HepG2 (cell line): ENCODE measurements around the gene TATDN3. TPM values are rescaled to one million over a fixed set of nuclear protein-coding genes. Genes with fewer than 3 reads are reported as not detected.

Experiments
- ATAC-seq: fragments of 200-7000 bp; cut with Tn5 transposase; 3 replicates; pipeline ENCODE4 v1.9.1; 2020; ENCODE audit warnings: mild to moderate bottlenecking, moderate library complexity
- BruUV-seq: library from RNA; stranded (reverse); fragments of 400-500 nt; replicated peaks from 2 replicates; lab custom pipeline; 2021; lab: Mats Ljungman, UMichigan
- CTCF ChIA-PET: fragments of 300-600 bp; formaldehyde crosslinking; extraction: SDS; loops from one replicate; lab custom pipeline; 2021; ENCODE audit warnings: low total read pairs, inconsistent platforms, low intra/inter-chr PET ratio; lab: Yijun Ruan, JAX
- POLR2A ChIA-PET: fragments of 350-600 bp; sonication (Branson Sonifier 250); formaldehyde crosslinking; loops from one replicate; lab custom pipeline; 2020; ENCODE audit warnings: antibody characterized with exemption, inconsistent platforms; lab: Yijun Ruan, JAX
- DNase-seq: peaks from one replicate; pipeline ENCODE4 v3.0.0-alpha.2; 2015; ENCODE audit warnings: low spot score
- FAIRE-seq: peaks from 3 replicates; lab custom pipeline; 2011; peaks lifted over from hg19 to GRCh38; lab: Jason Lieb, UNC
- H2AFZ ChIP-seq: one replicate; pipeline ENCODE4 v1.6.1; 2011; ENCODE audit warnings: low read length, inconsistent platforms
- H3K27ac ChIP-seq: fragments of 300-600 bp; 3 replicates; pipeline ENCODE4 v1.8.0; 2011; ENCODE audit warnings: mixed run types, mild to moderate bottlenecking, mixed read lengths, low read length, inconsistent platforms; ENCODE audit not compliant: insufficient read depth; ENCODE audit errors: extremely low read length
- H3K27me3 ChIP-seq, 2 experiments: fragments of 200-600 bp in 1 of 2; 2 replicates in 1 of 2; 3 replicates in 1 of 2; pipeline versions ENCODE4 v1.6.0 to v1.8.0; 2011; ENCODE audit warnings: low read length in 2 of 2, mild to moderate bottlenecking in 2 of 2, moderate library complexity in 2 of 2, inconsistent platforms in 1 of 2; ENCODE audit not compliant: insufficient read depth in 2 of 2, control insufficient read depth in 1 of 2
- H3K36me3 ChIP-seq, 2 experiments: fragments of 200-600 bp in 1 of 2; replicated peaks in 1 of 2; 2 replicates in 1 of 2; 3 replicates in 1 of 2; pipeline versions ENCODE4 v1.5.1 to v1.8.0; 2011; ENCODE audit warnings: low read length in 2 of 2, inconsistent platforms in 1 of 2; ENCODE audit not compliant: insufficient read depth in 2 of 2, control insufficient read depth in 1 of 2
- H3K4me1 ChIP-seq: 2 replicates; pipeline ENCODE4 v1.5.1; 2012; ENCODE audit warnings: low read length, inconsistent platforms; ENCODE audit not compliant: insufficient read depth
- H3K4me2 ChIP-seq: 2 replicates; pipeline ENCODE4 v1.6.0; 2011; ENCODE audit warnings: low read depth, low read length, inconsistent platforms
- H3K4me3 ChIP-seq, 3 experiments: fragments of 200-600 bp in 1 of 3; sonication (generic), shearing (Covaris generic) in 1 of 3; replicated peaks in 1 of 3; 2 replicates each; pipeline ENCODE4 v1.5.1; 2011 to 2016; ENCODE audit warnings: low read length in 3 of 3, inconsistent platforms in 2 of 3, low read depth in 2 of 3, mild to moderate bottlenecking in 2 of 3, control low read depth in 1 of 3, mixed read lengths in 1 of 3; ENCODE audit not compliant: insufficient read depth in 1 of 3
- H3K79me2 ChIP-seq: one replicate; pipeline ENCODE4 v1.6.1; 2011; ENCODE audit warnings: low read length, inconsistent platforms; ENCODE audit not compliant: insufficient read depth
- H3K9ac ChIP-seq: 2 replicates; pipeline ENCODE4 v1.6.0; 2011; ENCODE audit warnings: mild to moderate bottlenecking, low read depth, low read length, inconsistent platforms; ENCODE audit not compliant: insufficient read depth
- H3K9me3 ChIP-seq: 2 replicates; pipeline ENCODE4 v1.5.1; 2012; ENCODE audit warnings: mild to moderate bottlenecking, low read length
- H4K20me1 ChIP-seq: 2 replicates; pipeline ENCODE4 v1.6.0; 2011; ENCODE audit warnings: inconsistent platforms, mild to moderate bottlenecking, low read length, moderate library complexity; ENCODE audit not compliant: insufficient read depth
- ARNTL ChIP-seq: sonication (generic); formaldehyde crosslinking; IDR thresholded peaks from 2 replicates; pipeline ENCODE4 v1.4.0; 2020; ENCODE audit warnings: mild to moderate bottlenecking, missing genetic modification reagents
- ZNF670 ChIP-seq: sonication (generic); formaldehyde crosslinking; IDR thresholded peaks from 2 replicates; pipeline ENCODE4 v1.8.0; 2022; ENCODE audit warnings: mild to moderate bottlenecking, missing genetic modification reagents, borderline replicate concordance
- ZNF883 ChIP-seq: sonication (generic); formaldehyde crosslinking; IDR thresholded peaks from 2 replicates; pipeline ENCODE4 v1.5.1; 2020; ENCODE audit warnings: mild to moderate bottlenecking, missing genetic modification reagents; ENCODE audit errors: not compliant biosample characterization
- WGBS: methylation state at CpG from one replicate; pipeline ENCODE4 v1.1.6; 2017; ENCODE audit warnings: low lambda C conversion rate; 5-methylcytosine and 5-hydroxymethylcytosine counted together
- in situ Hi-C: cut with HindIII; loops from 2 replicates; pipeline ENCODE4 v1.10.0; 2017; ENCODE audit warnings: low pct_unique_long_range_greater_than_20kb; ENCODE audit not compliant: extremely low pct_ligation_motif_present
- intact Hi-C: fragments of 100-400 bp; cut with micrococcal nuclease; formaldehyde crosslinking; loops from one replicate; pipeline ENCODE4 v1.10.0; 2022; ENCODE audit not compliant: unreplicated experiment
- polyA plus RNA-seq, 8 experiments: library from polyadenylated mRNA; depleted of rRNA in 3 of 8; stranded (reverse) in 7 of 8; unstranded in 1 of 8; fragments of >200 nt; fragmentation: Illumina TruSeq in 4 of 8; extraction: Trizol in 4 of 8; gene quantifications; 2 replicates each; pipeline versions ENCODE4 v1.2.1 to v1.2.3, GENCODE V29; 2011 to 2016; ENCODE audit warnings: low read depth in 4 of 8, missing spikeins in 1 of 8, mixed read lengths in 1 of 8; ENCODE audit not compliant: insufficient read depth in 1 of 8
- total RNA-seq, 5 experiments: library from RNA; depleted of rRNA; stranded (reverse); fragments of >200 nt; fragmentation: Illumina TruSeq; extraction: Trizol; gene quantifications; 2 replicates each; pipeline ENCODE4 v1.2.3, GENCODE V29; 2016; ENCODE audit warnings: low read depth in 1 of 5

The TATDN3 gene
- total and polyA plus RNA-seq, 2 of the 13 experiments (the other 11 are each of a cell fraction or from before 2014, with no cell fraction given) = 7.3 to 8.6 TPM

DNA sequence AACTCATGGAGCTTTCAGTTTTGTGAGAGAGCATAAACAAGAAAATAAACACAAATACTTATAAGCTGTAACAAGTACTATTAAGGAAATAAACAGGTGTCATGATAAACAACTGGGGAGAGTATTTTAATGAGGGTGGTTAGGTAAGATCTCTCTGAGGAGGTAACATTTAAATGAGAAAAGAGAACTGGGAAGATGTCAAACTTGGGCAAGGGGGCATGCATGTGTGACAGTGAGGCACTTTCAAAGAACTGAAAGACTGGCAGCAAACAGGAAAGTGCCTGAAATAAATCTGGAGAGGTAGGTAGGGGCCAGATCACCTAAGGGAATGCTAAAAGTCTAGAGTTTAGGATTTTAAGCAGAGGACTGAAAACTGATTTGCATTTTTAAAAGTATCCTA, 37.9 kb upstream of the TATDN3 start:
- DNase-seq (no peak), FAIRE-seq (no peak), ATAC-seq (no peak)
- ChIA-PET CTCF (no interaction called here), POLR2A (no interaction called here)
- Histone ChIP-seq H3K9ac (no peak overlapping the region), H3K27ac (no peak overlapping the region), H3K4me2 (no peak overlapping the region), H3K27me3 (no peaks in the 10 kb centered on the region), H3K36me3 (peaks cover 0 to 26% of the 10 kb centered on the region in 2 experiments; a peak in 3 of 5 replicates), H3K79me2 (peaks cover 5% of the 10 kb centered on the region), H3K4me1 (0 out of 2 replicates have a peak, but pooled peaks cover 10% of the 10 kb centered on the region), H2AFZ (no peak overlapping the region), H3K9me3 (no peaks in the 10 kb centered on the region), H4K20me1 (peaks cover 6% of the 10 kb centered on the region; the same call in 1 of the 2 replicates), H3K4me3 (no peak overlapping the region)
- no TSS peak for BruUV-seq
- TF ChIP-seq ARNTL (CRISPR knock-in tag) (no peak), ZNF883 (CRISPR knock-in tag) (no peak)
- intact Hi-C loops = no loop called here
- in situ Hi-C loops = no loop called here

DNA sequence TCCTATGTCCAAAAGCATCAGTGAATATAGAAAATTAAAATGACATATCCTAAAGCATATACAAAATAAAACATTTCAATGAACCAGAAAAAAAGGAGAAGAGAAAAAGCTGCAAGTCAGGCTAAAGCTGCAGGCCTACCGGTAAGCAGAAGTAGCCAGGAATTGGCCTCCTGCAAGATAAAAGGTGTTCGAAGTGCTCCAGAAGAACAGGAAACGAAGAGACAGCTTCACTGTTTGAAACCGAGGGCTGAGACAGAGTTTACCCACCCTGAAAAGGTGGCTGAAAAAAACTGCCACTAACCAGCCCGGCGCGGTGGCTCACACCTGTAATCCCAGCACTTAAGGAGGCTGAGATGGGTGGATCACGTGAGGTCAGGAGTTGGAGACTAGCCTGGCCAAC, 37.5 kb upstream of the TATDN3 start:
- POLR2A ChIA-PET = no interaction called here
- in situ Hi-C loops = no loop called here
- intact Hi-C loops = no loop called here
- BruUV-seq = no TSS peak
- no peak overlapping the region for H2AFZ ChIP-seq
- no peak overlapping the region for H3K4me2 ChIP-seq
- DNase-seq (no peak), FAIRE-seq (no peak), ATAC-seq (no peak)
- H3K9ac ChIP-seq = no peak overlapping the region
- H3K27me3 ChIP-seq = no peaks in the 10 kb centered on the region
- H3K9me3 ChIP-seq = no peaks in the 10 kb centered on the region
- no peak for TF ChIP-seq ZNF670 (CRISPR knock-in tag)
- H4K20me1 ChIP-seq = peaks cover 6% of the 10 kb centered on the region; the same call in 1 of the 2 replicates
- CTCF ChIA-PET = no interaction called here
- no peak overlapping the region for H3K4me3 ChIP-seq
- H3K4me1 ChIP-seq = 0 out of 2 replicates have a peak, but pooled peaks cover 10% of the 10 kb centered on the region
- H3K79me2 ChIP-seq = peaks cover 6% of the 10 kb centered on the region
- WGBS = 94% methylated on average over 8 of the region's 8 CpGs
- no peak overlapping the region for H3K27ac ChIP-seq
- peaks cover 0 to 26% of the 10 kb centered on the region in 2 experiments; a peak in 3 of 5 replicates for H3K36me3 ChIP-seq
